GM12892 (cell line): ENCODE measurements around the gene S1PR2.

Experiments
- POLR2AphosphoS5 ChIP-seq: IDR thresholded peaks from 2 replicates; pipeline ENCODE4 v1.6.1; 2011; ENCODE audit warnings: low read depth, low read length, control low read depth
- TAF1 ChIP-seq: IDR thresholded peaks from 2 replicates; pipeline ENCODE4 v1.6.1; 2011; ENCODE audit warnings: low read depth, mild to moderate bottlenecking, control low read depth, low read length, borderline replicate concordance

DNA sequence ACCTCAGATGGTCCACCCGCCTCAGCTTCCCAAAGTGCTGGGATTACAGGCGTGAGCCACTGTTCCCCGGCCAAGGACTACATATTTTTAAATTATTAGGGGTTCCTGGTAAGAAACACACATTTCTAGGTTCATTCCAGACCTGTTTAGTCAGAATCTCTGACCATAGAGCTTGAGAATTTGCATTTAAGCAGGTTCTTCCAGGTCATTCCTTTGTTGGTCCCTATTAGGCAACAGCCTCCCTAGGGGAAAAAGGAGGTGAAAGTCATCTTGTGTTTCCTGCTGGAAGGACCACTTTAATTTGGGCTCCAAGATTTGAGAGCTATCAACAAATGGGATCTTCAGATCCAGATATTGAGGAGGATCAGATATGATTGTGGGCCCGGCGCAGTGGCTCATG lies 16.3 kb downstream of the S1PR2 start:
- no peak for TF ChIP-seq POLR2AphosphoS5
- no peak for TF ChIP-seq TAF1
